ENCODE data around the gene COPG1.
A peak's percentile ranks its signal among the peaks of the same experiment; 100 is the strongest.

COPG1 gene

DNA sequence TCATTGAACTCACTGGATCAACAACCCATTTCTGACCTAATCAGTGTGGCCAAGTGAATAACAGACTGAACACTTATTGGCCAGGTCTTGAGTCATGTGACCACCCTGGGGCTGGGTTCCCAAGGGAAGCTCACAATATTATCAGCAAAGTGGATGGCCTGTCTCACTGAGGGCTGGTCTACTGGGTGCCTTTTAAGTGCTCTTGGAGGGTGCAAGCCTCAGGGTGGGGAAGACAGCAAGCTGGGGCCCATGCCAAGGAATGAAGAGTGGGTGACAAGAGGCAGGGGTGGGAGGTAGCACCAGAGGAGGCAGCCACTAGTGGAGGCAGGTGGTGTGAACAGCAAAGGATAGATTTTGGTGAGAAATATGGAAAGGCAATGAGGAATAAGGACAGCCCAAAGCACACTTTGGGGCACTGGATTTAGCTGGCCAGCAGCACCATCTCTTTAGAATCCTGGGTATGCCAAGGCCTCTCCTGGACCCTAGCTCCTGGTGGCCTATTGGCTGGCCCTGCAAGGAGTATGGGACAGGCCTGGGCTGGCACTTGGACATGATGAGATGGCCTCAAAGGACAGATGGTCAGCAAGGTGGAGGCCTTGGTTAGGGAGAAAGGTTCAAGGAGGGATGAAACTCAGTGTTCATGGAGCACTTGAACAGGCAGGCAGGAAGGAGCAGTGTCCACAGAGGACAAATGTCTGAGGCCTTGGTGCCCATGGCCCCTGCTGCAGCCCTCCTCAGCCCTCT is 63.4 kb downstream of the COPG1 start:
- no peak overlapping the region for H3K4me3 ChIP-seq (ENCODE audit: low read length)
- no peaks in the 10 kb centered on the region for H3K9me3 ChIP-seq (ENCODE audit: control insufficient read depth, low read length)
- H3K27me3 ChIP-seq (ENCODE audit: control insufficient read depth, insufficient read depth, low read length): no peaks in the 10 kb centered on the region
- no peak overlapping the region for H3K9ac ChIP-seq (ENCODE audit: low read length)
- H3K36me3 ChIP-seq (ENCODE audit: control insufficient read depth, insufficient read depth, low read length): no peaks in the 10 kb centered on the region
- peaks cover 23% of the 10 kb centered on the region for H3K4me1 ChIP-seq (ENCODE audit: control insufficient read depth, insufficient read depth, low read length)

- Histone ChIP-seq H3K27me3 (ENCODE audit: control insufficient read depth, insufficient read depth, low read length) (no peaks in the 10 kb centered on the region), H3K9ac (ENCODE audit: low read length) (no peak overlapping the region), H3K36me3 (ENCODE audit: control insufficient read depth, insufficient read depth, low read length) (no peaks in the 10 kb centered on the region), H3K4me1 (ENCODE audit: control insufficient read depth, insufficient read depth, low read length) (peaks cover 23% of the 10 kb centered on the region), H3K4me3 (ENCODE audit: low read length) (no peak overlapping the region), H3K9me3 (ENCODE audit: control insufficient read depth, low read length) (no peaks in the 10 kb centered on the region)
These were observed 63.9 kb downstream of the COPG1 start for GRCh38 chr3:129313415-129313664.

GRCh38 chr3:129313665-129314385 is 64.4 kb downstream of the COPG1 start:
- peaks cover 23% of the 10 kb centered on the region for H3K4me1 ChIP-seq (ENCODE audit: control insufficient read depth, insufficient read depth, low read length)
- peak overlapping the region; percentile 84 for H3K9ac ChIP-seq (ENCODE audit: low read length)
- no peaks in the 10 kb centered on the region for H3K36me3 ChIP-seq (ENCODE audit: control insufficient read depth, insufficient read depth, low read length)
- H3K27me3 ChIP-seq (ENCODE audit: control insufficient read depth, insufficient read depth, low read length): no peaks in the 10 kb centered on the region
- H3K4me3 ChIP-seq (ENCODE audit: low read length): peak overlapping the region; percentile 74
- H3K9me3 ChIP-seq (ENCODE audit: control insufficient read depth, low read length): no peaks in the 10 kb centered on the region

DNA sequence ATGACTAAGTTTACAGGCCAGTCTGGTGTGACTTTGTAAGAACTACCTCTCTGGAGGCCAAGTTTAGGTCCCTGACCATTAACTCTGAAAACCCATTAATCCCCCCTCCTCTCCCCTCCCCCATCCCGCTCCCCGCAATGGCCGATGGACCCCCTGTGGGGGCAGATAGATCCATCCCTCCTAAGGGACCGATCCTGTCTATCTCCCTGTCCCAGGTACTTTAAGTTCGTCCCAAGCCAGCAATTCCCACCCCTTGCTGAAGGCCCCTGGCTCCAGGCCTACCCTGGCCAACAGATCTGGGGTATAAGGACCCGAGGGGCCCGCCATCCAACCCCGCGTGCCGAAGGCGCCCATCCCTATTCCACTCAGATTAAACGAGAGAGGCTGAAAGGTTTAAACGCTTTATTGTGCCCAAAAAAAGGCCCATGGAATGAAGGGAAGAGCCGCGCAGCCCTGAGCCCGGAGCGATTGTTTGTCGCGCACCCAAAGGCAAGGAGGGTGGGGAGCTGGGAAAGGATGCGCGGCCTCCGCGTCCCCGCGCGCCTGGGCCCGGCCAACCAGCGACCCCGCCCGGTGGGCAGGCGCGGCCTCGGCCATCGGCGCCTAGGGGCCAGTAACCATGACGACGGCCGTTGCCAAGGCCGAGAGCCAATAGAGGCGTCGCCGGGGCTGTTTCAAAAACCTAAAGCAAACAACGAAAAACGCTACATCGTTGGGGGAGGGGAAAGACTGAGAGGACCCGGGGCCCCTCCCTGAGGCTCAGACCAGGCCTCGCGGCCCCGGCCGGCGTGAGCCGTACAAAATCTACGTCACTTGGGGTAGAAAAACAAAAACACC is 65.2 kb downstream of the COPG1 start:
- Histone ChIP-seq H3K9ac (ENCODE audit: low read length) (peak overlapping the region; percentile 84), H3K4me1 (ENCODE audit: control insufficient read depth, insufficient read depth, low read length) (peaks cover 23% of the 10 kb centered on the region), H3K9me3 (ENCODE audit: control insufficient read depth, low read length) (no peaks in the 10 kb centered on the region)

DNA sequence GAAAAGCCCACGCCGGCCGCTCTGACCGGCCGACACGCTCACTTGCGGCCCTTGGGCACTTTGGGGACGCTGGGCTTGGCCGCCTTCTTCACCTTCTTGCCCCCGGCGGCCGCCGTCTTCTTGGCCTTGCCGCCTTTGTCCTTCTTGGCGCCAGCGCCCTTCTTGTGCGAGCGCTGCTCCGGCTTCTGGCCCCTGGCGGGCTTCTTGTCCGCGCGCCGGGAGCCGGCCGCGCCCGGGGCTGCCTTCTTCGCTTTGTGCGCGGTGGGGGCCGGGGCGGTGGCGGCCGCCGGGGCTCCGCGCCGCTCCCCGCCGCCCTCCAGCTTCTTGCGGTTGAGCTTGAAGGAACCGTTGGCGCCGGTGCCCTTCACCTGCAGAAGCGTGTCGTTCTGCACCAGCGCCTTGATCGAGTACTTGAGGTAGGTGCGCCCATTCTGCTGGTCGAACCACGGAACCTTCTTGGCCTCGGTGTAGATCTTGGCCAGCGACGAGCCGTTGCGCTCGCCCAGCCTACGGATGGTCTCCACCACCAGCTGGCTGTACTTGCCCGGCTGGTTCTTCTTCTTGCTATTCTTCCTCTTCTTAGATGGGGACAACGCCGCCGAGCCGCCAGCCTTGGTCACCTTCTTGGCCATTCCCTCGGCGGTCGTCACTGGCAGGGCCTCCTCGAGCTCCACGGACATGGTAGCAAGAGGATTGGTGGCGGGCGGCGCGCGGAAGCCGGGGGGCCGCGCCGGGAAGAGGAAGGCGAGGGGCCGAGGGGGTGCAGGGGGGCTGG is 66.0 kb downstream of the COPG1 start:
- peak overlapping the region; percentile 74 for H3K4me3 ChIP-seq (ENCODE audit: low read length)
- H3K4me1 ChIP-seq (ENCODE audit: control insufficient read depth, insufficient read depth, low read length): peaks cover 23% of the 10 kb centered on the region
- H3K9me3 ChIP-seq (ENCODE audit: control insufficient read depth, low read length): no peaks in the 10 kb centered on the region
- H3K36me3 ChIP-seq (ENCODE audit: control insufficient read depth, insufficient read depth, low read length): no peaks in the 10 kb centered on the region
- H3K9ac ChIP-seq (ENCODE audit: low read length): peak overlapping the region; percentile 84
- no peaks in the 10 kb centered on the region for H3K27me3 ChIP-seq (ENCODE audit: control insufficient read depth, insufficient read depth, low read length)

More for the DNA sequence above, 65.2 kb downstream of the COPG1 start:
- Histone ChIP-seq H3K36me3 (ENCODE audit: control insufficient read depth, insufficient read depth, low read length) (no peaks in the 10 kb centered on the region), H3K27me3 (ENCODE audit: control insufficient read depth, insufficient read depth, low read length) (no peaks in the 10 kb centered on the region), H3K4me3 (ENCODE audit: low read length) (peak overlapping the region; percentile 74)

- Histone ChIP-seq H3K9ac (ENCODE audit: low read length) (peak overlapping the region; percentile 89), H3K4me1 (ENCODE audit: control insufficient read depth, insufficient read depth, low read length) (peaks cover 23% of the 10 kb centered on the region), H3K27me3 (ENCODE audit: control insufficient read depth, insufficient read depth, low read length) (no peaks in the 10 kb centered on the region), H3K4me3 (ENCODE audit: low read length) (peak overlapping the region; percentile 74), H3K9me3 (ENCODE audit: control insufficient read depth, low read length) (no peaks in the 10 kb centered on the region), H3K36me3 (ENCODE audit: control insufficient read depth, insufficient read depth, low read length) (no peaks in the 10 kb centered on the region)
These were observed 66.5 kb downstream of the COPG1 start for GRCh38 chr3:129315998-129316247.

DNA sequence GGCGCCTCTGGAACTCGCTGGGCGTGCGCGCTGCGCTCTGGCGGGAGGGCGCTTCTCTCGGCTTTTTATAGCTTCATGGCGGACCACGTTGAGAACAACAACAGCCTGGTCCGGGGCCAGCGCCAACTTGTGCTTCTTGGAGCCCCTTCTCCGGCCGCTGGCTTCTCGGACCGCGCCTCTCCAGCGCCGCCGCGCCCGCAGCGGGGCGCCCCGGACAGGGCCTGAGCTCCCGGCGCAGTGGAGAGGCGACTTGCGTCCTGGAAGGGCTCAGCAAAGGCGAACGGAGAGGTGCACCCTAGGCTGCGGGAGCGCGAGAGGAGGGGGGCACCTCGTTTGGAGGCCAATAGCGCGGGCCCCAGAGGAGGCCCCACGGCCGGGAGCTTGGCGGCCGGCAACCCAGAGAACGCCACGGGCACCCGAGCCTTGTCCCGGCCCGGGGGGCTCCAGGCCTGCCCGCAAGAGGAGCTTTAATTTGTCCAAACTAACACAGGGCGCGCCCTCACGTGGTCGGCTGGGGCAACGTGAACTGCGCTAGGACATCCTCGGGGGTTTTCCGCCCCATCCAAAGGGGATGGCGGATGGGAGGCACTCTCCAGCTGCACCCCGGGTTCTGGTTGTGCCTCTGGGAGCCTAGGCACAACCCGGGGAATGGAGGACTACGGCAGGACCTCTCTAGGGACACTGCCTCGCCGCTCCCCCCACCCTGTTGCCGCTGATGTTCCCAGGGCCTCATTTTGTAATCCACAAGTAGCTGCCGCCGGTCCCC is 67.0 kb downstream of the COPG1 start:
- Histone ChIP-seq H3K9ac (ENCODE audit: low read length) (peak overlapping the region; percentile 89), H3K9me3 (ENCODE audit: control insufficient read depth, low read length) (no peaks in the 10 kb centered on the region), H3K27me3 (ENCODE audit: control insufficient read depth, insufficient read depth, low read length) (no peaks in the 10 kb centered on the region), H3K36me3 (ENCODE audit: control insufficient read depth, insufficient read depth, low read length) (no peaks in the 10 kb centered on the region), H3K4me1 (ENCODE audit: control insufficient read depth, insufficient read depth, low read length) (peaks cover 23% of the 10 kb centered on the region), H3K4me3 (ENCODE audit: low read length) (peak overlapping the region; percentile 50)

DNA sequence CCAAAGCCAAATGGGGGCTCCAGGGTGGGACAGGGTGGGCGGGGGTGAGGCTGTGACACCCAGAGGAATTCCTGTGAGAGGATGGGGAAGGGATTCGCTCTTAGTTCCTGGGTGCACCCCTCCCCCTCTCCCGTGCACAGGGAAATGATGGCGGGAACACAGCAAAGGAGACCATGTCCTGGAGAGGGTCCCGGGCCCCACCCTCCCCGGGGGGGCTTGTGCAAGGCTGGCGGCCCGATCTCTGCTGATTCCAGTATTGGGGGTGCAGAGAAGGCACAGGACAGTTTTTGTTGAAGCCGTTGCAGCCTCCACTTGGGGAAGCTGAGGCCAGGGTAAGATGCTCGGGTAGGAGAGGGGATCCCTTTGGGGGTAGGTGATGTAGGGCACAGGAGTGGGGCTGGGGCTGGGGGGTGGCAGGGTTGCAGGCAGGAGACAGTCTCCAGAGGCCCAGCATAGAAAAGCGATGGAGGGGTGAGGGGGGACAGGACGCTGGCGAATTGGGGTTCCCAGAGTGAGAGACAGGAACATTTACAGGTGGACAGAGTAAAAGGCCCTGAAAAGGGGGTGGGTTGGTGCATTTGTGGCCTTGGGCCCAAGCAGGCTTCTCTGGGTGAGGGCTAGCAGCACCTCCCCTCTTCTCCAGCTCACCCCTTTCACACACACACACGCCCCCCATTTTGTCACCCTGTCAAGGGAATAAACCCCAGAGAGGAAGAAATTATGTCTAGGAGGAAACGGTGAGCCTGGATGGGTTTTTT is 67.8 kb downstream of the COPG1 start:
- peak overlapping the region; percentile 89 for H3K9ac ChIP-seq (ENCODE audit: low read length)
- H3K9me3 ChIP-seq (ENCODE audit: control insufficient read depth, low read length): no peaks in the 10 kb centered on the region
- no peak overlapping the region for H3K4me3 ChIP-seq (ENCODE audit: low read length)
- H3K36me3 ChIP-seq (ENCODE audit: control insufficient read depth, insufficient read depth, low read length): no peaks in the 10 kb centered on the region
- peaks cover 23% of the 10 kb centered on the region for H3K4me1 ChIP-seq (ENCODE audit: control insufficient read depth, insufficient read depth, low read length)
- H3K27me3 ChIP-seq (ENCODE audit: control insufficient read depth, insufficient read depth, low read length): no peaks in the 10 kb centered on the region

GRCh38 chr3:129317848-129318247 is 68.4 kb downstream of the COPG1 start:
- H3K4me1 ChIP-seq (ENCODE audit: control insufficient read depth, insufficient read depth, low read length): peaks cover 23% of the 10 kb centered on the region
- H3K36me3 ChIP-seq (ENCODE audit: control insufficient read depth, insufficient read depth, low read length): no peaks in the 10 kb centered on the region
- H3K27me3 ChIP-seq (ENCODE audit: control insufficient read depth, insufficient read depth, low read length): no peaks in the 10 kb centered on the region
- no peaks in the 10 kb centered on the region for H3K9me3 ChIP-seq (ENCODE audit: control insufficient read depth, low read length)
- H3K4me3 ChIP-seq (ENCODE audit: low read length): no peak overlapping the region
- no peak overlapping the region for H3K9ac ChIP-seq (ENCODE audit: low read length)

DNA sequence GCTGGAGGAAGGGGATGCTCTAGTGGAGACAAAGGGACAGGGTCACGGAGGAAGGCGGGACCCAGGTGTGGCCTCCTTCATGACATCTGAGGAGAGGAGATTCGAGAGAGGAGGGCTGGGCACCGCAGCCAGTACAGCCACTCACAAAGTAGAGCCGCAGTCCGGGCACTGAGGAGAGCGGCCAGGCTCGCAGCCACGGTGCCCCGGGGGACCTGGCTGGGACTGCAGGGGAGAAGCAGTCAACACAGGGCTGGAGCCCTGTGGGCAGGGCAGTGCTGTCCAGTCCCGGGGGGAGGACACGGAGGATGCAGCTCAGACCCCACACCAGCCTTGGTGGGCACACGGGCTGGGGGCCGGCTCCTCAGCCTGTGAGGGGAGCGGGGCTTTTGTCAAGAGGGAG is 69.5 kb downstream of the COPG1 start:
- no peaks in the 10 kb centered on the region for H3K27me3 ChIP-seq (ENCODE audit: control insufficient read depth, insufficient read depth, low read length)
- H3K4me3 ChIP-seq (ENCODE audit: low read length): no peak overlapping the region
- H3K4me1 ChIP-seq (ENCODE audit: control insufficient read depth, insufficient read depth, low read length): peaks cover 15% of the 10 kb centered on the region
- H3K9ac ChIP-seq (ENCODE audit: low read length): no peak overlapping the region
- no peaks in the 10 kb centered on the region for H3K36me3 ChIP-seq (ENCODE audit: control insufficient read depth, insufficient read depth, low read length)
- H3K9me3 ChIP-seq (ENCODE audit: control insufficient read depth, low read length): no peaks in the 10 kb centered on the region

GRCh38 chr3:129320261-129320660 is 70.9 kb downstream of the COPG1 start:
- Histone ChIP-seq H3K9me3 (ENCODE audit: control insufficient read depth, low read length) (no peaks in the 10 kb centered on the region), H3K9ac (ENCODE audit: low read length) (no peak overlapping the region), H3K36me3 (ENCODE audit: control insufficient read depth, insufficient read depth, low read length) (no peaks in the 10 kb centered on the region), H3K27me3 (ENCODE audit: control insufficient read depth, insufficient read depth, low read length) (no peaks in the 10 kb centered on the region), H3K4me3 (ENCODE audit: low read length) (no peak overlapping the region), H3K4me1 (ENCODE audit: control insufficient read depth, insufficient read depth, low read length) (peaks cover 6% of the 10 kb centered on the region)

All from mucosa of stomach (tissue), 1 donor.